ENCODE data around the gene BRD3OS. TPM values are rescaled to one million over a fixed set of nuclear protein-coding genes. Genes with fewer than 3 reads are reported as not detected.

The BRD3OS gene
- total RNA-seq, 1 donor from 2014 or later: 14.3 TPM

DNA sequence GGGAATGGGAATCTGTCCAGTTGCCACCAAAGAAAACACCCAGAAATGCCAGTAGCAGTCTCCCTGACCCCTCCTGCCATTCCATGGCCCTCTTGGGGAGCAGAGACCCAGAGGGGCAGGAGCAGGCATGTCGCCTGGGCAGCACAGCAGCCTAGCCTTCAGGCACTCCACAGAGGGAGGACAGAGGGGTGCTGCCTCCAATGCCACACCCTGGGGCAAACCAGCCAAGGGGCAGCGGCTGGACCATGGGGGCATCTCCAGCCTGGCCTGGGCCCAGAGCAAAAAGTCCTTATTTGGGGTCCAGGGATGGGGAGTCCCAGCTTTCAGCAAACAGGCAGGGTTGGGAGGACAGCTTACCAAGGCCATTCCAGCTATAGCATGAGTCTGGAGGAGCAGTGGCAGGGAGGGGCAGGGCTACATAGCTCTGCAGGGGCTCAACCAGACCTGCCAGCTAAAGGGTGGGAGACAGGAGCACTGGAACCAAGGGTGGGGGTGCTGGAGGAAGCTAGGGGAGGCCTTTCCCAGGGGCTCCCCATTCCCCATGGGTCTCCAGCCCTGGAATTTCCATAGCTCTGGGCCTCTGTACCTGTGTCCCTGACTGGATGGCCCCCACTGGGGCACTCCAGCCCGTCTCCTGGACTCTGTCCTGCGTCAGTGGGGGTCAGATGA lies 35.9 kb downstream of the BRD3OS start:
- Mint-ChIP-seq H3K4me3 (no peak overlapping the region), H3K36me3 (peaks cover 3% of the 10 kb centered on the region), H3K9me3 (no peaks in the 10 kb centered on the region), H3K4me1 (peaks cover 53% of the 10 kb centered on the region), H3K27me3 (ENCODE audit: low read depth) (no peaks in the 10 kb centered on the region), H3K27ac (no peak overlapping the region)
- DNase-seq (ENCODE audit: low spot score in 2 of 2, unreplicated experiment in 2 of 2): peak in 1 of 2 experiments; percentile 35
- TF ChIP-seq, protein P1, sequence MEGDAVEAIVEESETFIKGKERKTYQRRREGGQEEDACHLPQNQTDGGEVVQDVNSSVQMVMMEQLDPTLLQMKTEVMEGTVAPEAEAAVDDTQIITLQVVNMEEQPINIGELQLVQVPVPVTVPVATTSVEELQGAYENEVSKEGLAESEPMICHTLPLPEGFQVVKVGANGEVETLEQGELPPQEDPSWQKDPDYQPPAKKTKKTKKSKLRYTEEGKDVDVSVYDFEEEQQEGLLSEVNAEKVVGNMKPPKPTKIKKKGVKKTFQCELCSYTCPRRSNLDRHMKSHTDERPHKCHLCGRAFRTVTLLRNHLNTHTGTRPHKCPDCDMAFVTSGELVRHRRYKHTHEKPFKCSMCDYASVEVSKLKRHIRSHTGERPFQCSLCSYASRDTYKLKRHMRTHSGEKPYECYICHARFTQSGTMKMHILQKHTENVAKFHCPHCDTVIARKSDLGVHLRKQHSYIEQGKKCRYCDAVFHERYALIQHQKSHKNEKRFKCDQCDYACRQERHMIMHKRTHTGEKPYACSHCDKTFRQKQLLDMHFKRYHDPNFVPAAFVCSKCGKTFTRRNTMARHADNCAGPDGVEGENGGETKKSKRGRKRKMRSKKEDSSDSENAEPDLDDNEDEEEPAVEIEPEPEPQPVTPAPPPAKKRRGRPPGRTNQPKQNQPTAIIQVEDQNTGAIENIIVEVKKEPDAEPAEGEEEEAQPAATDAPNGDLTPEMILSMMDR (IDR thresholded peaks at IDR 0.05; ENCODE audit: unreplicated experiment): no peak

DNA sequence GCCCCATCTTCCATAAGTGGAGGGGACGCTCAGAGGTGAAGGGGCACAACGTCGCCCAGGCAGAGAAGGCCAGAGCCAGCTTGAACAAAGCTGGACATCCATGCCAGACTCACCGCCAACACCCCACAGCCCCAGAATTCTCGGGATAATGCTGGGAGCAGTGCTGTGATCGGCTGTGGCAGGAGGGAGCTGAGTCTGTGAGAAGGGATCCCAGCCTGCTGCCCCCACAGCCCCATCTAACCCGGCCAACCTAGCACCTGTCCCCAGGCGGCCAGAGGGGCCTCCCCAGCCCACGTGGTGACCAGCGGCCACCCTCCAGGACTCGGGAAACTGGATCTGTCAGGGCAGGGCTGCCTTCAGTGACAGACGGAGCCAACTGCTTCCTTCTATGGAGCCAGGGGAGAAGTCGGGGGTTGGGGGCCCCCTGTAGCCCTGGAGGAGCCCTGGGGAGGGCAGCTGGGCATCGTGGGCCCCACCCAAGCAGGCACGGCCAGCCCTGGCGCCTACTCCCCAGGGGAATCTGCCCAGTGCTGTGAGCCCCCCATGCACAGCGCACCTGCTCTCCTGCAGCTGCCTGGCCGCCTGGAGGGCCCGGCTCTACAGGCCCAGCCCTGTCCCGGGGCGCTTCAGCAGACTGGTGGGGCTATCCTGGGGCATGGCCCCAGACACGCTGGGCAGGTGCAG lies 36.5 kb downstream of the BRD3OS start:
- H3K4me3 Mint-ChIP-seq: no peak overlapping the region
- peaks cover 54% of the 10 kb centered on the region for H3K4me1 Mint-ChIP-seq
- H3K9me3 Mint-ChIP-seq: no peaks in the 10 kb centered on the region
- H3K27me3 Mint-ChIP-seq (ENCODE audit: low read depth): no peaks in the 10 kb centered on the region
- H3K36me3 Mint-ChIP-seq: peaks cover 3% of the 10 kb centered on the region
- peak overlapping the region; percentile 61 for H3K27ac Mint-ChIP-seq
- TF ChIP-seq, protein P1 (IDR thresholded peaks at IDR 0.05; ENCODE audit: unreplicated experiment): no peak
- peak in 1 of 2 experiments; percentile 36 for DNase-seq (ENCODE audit: low spot score in 2 of 2, unreplicated experiment in 2 of 2)

DNA sequence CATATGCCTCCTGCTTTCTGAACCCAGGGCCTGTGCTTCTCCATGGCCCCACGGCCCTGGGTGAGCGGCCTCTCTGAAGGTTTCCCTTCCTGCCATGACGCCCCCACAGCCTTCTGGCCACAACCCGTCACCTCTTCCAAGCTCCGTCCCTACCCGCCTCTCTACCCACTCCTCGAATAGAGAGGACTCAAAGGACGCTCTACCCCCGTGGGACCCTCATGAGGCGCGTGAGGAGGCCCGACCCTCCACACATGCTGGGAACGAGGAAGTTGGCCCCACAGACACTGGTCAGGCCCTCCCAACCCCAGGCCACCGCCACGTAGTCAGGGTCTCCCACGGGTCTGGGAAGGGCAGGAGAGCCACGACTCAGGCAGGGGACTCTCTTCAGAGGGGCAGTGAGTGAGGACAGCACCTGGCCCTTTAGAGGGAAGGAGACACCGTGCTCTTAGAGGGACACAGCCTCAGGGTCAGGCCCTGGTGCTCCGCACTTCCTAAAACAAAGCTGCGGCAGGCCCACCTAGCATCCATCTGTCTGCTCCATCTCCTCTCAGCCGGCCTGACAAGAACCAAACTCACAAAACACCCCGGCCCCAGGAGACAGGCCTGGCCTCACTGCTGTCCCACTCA lies 37.3 kb downstream of the BRD3OS start:
- Mint-ChIP-seq H3K9me3 (no peaks in the 10 kb centered on the region), H3K27me3 (ENCODE audit: low read depth) (no peaks in the 10 kb centered on the region), H3K36me3 (peaks cover 3% of the 10 kb centered on the region), H3K4me3 (no peak overlapping the region), H3K4me1 (peaks cover 49% of the 10 kb centered on the region), H3K27ac (peak overlapping the region; percentile 61)
- no peak for DNase-seq (ENCODE audit: low spot score in 2 of 2, unreplicated experiment in 2 of 2)
- TF ChIP-seq, protein P1 (IDR thresholded peaks at IDR 0.05; ENCODE audit: unreplicated experiment): no peak

DNA sequence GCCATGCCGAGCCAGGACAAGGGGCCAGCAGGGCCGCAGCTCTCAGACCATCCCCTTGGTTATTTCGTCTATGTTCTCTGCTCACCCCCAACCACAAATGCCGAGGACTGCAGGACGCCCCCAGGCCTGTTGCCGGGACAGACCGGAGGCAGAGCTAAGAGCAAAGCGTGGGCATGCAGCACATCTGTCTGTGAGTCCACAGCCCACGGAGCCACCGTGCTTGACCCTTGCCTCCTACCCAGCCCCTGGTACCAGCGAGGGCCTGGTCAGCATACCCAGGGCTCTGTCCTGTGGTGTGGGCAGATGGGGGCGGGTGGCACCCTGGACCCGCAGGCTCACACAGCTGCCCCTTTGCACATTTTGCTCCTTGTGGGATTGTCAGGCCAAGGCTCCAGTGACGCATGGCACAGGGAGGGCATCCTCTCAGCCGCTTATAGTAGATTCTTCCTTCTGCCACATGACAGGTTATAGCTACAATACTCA lies 37.8 kb downstream of the BRD3OS start:
- Mint-ChIP-seq H3K9me3 (no peaks in the 10 kb centered on the region), H3K36me3 (peaks cover 3% of the 10 kb centered on the region), H3K27ac (peak overlapping the region; percentile 56), H3K4me3 (peak overlapping the region; percentile 10), H3K4me1 (peaks cover 48% of the 10 kb centered on the region), H3K27me3 (ENCODE audit: low read depth) (no peaks in the 10 kb centered on the region)
- TF ChIP-seq, protein P1 (IDR thresholded peaks at IDR 0.05; ENCODE audit: unreplicated experiment): no peak
- DNase-seq (ENCODE audit: low spot score in 2 of 2, unreplicated experiment in 2 of 2): no peak

DNA sequence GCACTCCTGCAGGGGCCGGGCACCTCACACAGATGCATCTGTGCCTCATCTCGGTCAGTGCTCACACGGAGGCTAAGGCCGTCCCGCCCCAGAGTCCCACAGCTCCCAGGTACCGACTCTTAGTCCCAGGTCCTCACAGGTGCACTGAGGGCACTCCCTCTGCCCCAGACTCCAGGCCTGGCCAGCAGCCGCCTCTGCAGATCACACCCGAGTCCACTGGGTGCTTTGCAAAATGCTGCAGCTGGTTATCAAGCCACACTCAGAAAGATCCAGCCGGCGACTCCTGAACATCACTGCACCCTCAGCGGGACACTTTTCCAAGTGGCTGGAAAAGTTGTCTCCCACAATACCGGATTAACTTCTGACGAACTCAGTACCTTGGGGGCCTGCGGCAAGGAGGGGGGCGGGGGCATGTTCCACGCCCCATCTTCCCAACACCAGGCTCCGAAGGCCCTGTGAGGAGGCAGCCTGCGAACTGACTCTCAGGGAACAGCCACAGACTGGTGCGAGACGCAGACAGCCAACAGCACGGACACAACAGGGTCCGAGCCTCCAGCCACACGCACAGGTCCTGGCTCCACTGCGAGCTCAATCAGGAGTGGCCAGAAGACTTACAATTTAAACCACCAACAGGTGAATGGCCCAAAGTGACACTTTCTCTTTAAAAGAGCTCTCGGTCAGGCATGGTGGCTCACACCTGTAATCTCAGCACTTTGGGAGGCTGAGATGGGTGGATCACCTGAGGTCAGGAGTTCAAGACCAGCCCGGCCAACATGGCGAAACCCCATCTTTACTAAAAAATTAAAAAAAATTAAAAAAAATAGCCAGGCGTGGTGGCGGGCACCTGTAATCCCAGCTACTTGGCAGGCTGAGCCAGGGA lies 38.5 kb downstream of the BRD3OS start:
- TF ChIP-seq, protein P1 (IDR thresholded peaks at IDR 0.05; ENCODE audit: unreplicated experiment): no peak
- Mint-ChIP-seq H3K36me3 (peaks cover 3% of the 10 kb centered on the region), H3K4me1 (peaks cover 44% of the 10 kb centered on the region), H3K9me3 (no peaks in the 10 kb centered on the region), H3K4me3 (peak overlapping the region; percentile 10), H3K27ac (no peak overlapping the region), H3K27me3 (ENCODE audit: low read depth) (peaks cover 2% of the 10 kb centered on the region)
- no peak for DNase-seq (ENCODE audit: low spot score in 2 of 2, unreplicated experiment in 2 of 2)
